ENCODE results near the gene AZU1.
"Not testable (repeated sequence)": the region's sequence is repeated elsewhere in the genome, so short reads cannot be mapped to it uniquely, and the experiment has no call there.

Gene AZU1

GRCh38 chr19:831407-832369, 4.1 kb downstream of the AZU1 start:
- no peak for DNase-seq (ENCODE audit: low spot score)

- no peak for DNase-seq (ENCODE audit: low spot score)
Measured at GRCh38 chr19:834216-834615, 6.6 kb downstream of the AZU1 start.

- DNase-seq (ENCODE audit: low spot score), result no peak
Measured at GRCh38 chr19:835210-835810, 7.7 kb downstream of the AZU1 start.

- DNase-seq (ENCODE audit: low spot score), result no peak
Measured at GRCh38 chr19:840519-841206, 13.0 kb downstream of the AZU1 start, which contains the start of gene PRTN3. TSS of gene PRTN3 (plus strand) at chr19:840999. CDS start at chr19:841009, 10 bp downstream.

- not testable (repeated sequence) for DNase-seq (ENCODE audit: low spot score)
Measured at GRCh38 chr19:842802-843179, 15.2 kb downstream of the AZU1 start.

- no peak for DNase-seq (ENCODE audit: low spot score)
Measured at GRCh38 chr19:843180-843835, 15.7 kb downstream of the AZU1 start.

- DNase-seq (ENCODE audit: low spot score), result no peak
Measured at GRCh38 chr19:843836-844545, 16.4 kb downstream of the AZU1 start.

- no peak for DNase-seq (ENCODE audit: low spot score)
Measured at GRCh38 chr19:844546-844971, 16.9 kb downstream of the AZU1 start.

GRCh38 chr19:845707-846521, 18.3 kb downstream of the AZU1 start:
- no peak for DNase-seq (ENCODE audit: low spot score)

GRCh38 chr19:848386-848921, 20.8 kb downstream of the AZU1 start:
- DNase-seq (ENCODE audit: low spot score), result no peak

GRCh38 chr19:849195-849594, 21.6 kb downstream of the AZU1 start:
- not testable (repeated sequence) for DNase-seq (ENCODE audit: low spot score)

- no peak for DNase-seq (ENCODE audit: low spot score)
Measured at GRCh38 chr19:850221-850978, 22.8 kb downstream of the AZU1 start.

- no peak for DNase-seq (ENCODE audit: low spot score)
Measured at GRCh38 chr19:850979-851335, 23.3 kb downstream of the AZU1 start.

- no peak for DNase-seq (ENCODE audit: low spot score)
Measured at GRCh38 chr19:852136-853013, 24.7 kb downstream of the AZU1 start, which contains the start of gene ELANE. TSS of gene ELANE (plus strand) at chr19:852303. CDS start at chr19:852329, 26 bp downstream.

- no peak for DNase-seq (ENCODE audit: low spot score)
Measured at GRCh38 chr19:853014-853585, 25.5 kb downstream of the AZU1 start.

GRCh38 chr19:853614-854220, 26.1 kb downstream of the AZU1 start:
- not testable (repeated sequence) for DNase-seq (ENCODE audit: low spot score)

GRCh38 chr19:854549-854948, 26.9 kb downstream of the AZU1 start:
- DNase-seq (ENCODE audit: low spot score), result no peak

GRCh38 chr19:855142-855541, 27.5 kb downstream of the AZU1 start:
- no peak for DNase-seq (ENCODE audit: low spot score)

All from activated CD4-positive, alpha-beta T cell treated with anti-CD3 and anti-CD28 coated beads, Interleukin-2, Interleukin-4, amounts not matched to agents 100 ng/mL and 50 ng/mL, durations not matched to agents 16 hours and 8 hours (primary cell).